WI38 (cell line): ENCODE results near the gene TDRD10.

Experiments used
- H3K4me3 ChIP-seq: 2 replicates; pipeline ENCODE4 v1.5.1; 2011; ENCODE audit warnings: low read depth, mild to moderate bottlenecking, control low read depth, low read length
- TF ChIP-seq, protein P1 (sequence below): IDR thresholded peaks from 2 replicates; pipeline ENCODE4 v1.5.1; 2012; ENCODE audit warnings: low read depth, mild to moderate bottlenecking, control low read depth, low read length

TDRD10 gene

GRCh38 chr1:154460695-154461260 lies 41.2 kb upstream of the TDRD10 start:
- TF ChIP-seq, protein P1, sequence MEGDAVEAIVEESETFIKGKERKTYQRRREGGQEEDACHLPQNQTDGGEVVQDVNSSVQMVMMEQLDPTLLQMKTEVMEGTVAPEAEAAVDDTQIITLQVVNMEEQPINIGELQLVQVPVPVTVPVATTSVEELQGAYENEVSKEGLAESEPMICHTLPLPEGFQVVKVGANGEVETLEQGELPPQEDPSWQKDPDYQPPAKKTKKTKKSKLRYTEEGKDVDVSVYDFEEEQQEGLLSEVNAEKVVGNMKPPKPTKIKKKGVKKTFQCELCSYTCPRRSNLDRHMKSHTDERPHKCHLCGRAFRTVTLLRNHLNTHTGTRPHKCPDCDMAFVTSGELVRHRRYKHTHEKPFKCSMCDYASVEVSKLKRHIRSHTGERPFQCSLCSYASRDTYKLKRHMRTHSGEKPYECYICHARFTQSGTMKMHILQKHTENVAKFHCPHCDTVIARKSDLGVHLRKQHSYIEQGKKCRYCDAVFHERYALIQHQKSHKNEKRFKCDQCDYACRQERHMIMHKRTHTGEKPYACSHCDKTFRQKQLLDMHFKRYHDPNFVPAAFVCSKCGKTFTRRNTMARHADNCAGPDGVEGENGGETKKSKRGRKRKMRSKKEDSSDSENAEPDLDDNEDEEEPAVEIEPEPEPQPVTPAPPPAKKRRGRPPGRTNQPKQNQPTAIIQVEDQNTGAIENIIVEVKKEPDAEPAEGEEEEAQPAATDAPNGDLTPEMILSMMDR: no peak
- H3K4me3 ChIP-seq: no peak overlapping the region

DNA sequence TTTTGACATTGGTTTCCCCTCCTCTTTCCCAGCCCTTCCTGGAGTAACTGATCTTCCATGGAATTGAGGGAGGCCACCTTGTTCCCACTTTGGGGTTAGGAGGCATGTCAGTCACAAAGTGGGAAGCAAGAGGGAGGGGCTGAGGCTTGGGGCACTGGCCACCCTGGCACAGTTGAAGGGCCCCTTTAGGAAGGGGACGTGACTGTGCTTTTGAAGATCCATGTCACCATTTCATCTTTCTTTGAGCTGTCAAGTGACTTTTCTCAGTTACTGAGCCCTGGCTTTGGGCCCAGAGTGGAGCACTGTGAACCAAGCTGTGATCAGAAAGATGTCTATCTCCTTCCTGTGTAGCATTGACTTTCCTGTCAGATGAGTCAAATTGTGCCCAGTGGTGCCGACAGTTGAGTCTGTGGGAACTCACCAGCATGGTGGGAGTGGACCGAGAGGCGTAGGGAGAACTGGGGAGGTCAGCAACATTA lies 38.5 kb upstream of the TDRD10 start:
- TF ChIP-seq, protein P1: no peak
- no peak overlapping the region for H3K4me3 ChIP-seq

DNA sequence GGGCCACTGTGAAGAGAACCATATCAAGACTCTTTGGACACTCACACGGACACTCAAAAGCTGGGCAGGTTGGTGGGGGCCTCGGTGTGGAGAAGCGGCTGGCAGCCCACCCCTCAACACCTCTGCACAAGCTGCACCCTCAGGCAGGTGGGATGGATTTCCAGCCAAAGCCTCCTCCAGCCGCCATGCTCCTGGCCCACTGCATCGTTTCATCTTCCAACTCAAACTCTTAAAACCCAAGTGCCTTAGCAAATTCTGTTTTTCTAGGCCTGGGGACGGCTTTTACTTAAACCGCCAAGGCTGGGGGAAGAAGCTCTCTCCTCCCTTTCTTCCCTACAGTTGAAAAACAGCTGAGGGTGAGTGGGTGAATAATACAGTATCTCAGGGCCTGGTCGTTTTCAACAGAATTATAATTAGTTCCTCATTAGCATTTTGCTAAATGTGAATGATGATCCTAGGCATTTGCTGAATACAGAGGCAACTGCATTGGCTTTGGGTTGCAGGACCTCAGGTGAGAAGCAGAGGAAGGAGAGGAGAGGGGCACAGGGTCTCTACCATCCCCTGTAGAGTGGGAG lies 36.3 kb upstream of the TDRD10 start:
- TF ChIP-seq, protein P1: no peak
- H3K4me3 ChIP-seq: no peak overlapping the region

GRCh38 chr1:154466206-154466605 lies 35.8 kb upstream of the TDRD10 start:
- H3K4me3 ChIP-seq: no peak overlapping the region
- TF ChIP-seq, protein P1: no peak

DNA sequence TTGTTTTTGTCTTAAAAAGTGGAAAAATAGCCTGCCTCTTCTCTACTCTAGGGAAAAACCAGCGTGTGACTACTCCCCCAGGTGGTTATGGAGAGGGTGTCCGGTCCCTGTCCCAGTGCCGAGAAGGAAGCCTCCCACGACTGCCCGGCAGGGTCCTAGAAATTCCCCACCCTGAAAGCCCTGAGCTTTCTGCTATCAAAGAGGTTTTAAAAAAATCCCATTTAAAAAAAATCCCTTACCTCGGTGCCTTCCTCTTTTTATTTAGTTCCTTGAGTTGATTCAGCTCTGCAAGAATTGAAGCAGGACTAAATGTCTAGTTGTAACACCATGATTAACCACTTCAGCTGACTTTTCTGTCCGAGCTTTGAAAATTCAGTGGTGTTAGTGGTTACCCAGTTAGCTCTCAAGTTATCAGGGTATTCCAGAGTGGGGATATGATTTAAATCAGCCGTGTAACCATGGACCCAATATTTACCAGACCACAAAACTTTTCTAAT lies 35.0 kb upstream of the TDRD10 start:
- TF ChIP-seq, protein P1: no peak
- H3K4me3 ChIP-seq: no peak overlapping the region

DNA sequence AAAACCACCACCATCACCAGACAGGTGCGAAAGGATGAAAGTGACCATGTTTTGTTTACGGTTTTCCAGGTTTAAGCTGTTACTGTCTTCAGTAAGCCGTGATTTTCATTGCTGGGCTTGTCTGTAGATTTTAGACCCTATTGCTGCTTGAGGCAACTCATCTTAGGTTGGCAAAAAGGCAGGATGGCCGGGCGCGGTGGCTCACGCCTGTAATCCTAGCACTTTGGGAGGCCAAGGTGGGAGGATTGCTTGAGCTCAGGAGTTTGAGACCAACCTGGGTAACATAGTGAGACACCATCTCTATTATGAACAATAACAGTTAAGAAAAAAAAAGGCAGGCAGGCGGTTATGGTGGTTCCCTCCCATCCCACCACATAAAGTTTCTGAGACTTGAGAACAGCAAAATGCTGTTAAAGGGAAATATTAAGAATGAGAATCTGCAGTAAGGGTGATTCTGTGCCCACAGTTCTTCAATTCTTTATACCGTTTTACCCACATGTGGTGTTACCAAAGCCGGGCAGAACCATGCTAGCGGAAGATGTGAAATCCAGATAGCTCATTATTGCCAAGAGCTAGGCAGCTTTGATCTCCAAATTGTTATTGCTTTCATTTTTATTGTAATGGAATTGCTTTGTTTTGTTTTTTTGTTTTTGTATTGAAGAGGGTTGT lies 34.5 kb upstream of the TDRD10 start:
- TF ChIP-seq, protein P1: no peak
- no peak overlapping the region for H3K4me3 ChIP-seq

GRCh38 chr1:154468535-154469250 lies 33.3 kb upstream of the TDRD10 start:
- H3K4me3 ChIP-seq: no peak overlapping the region
- TF ChIP-seq, protein P1: no peak
